Hepatocyte (in vitro differentiated cells): Measurements from ENCODE around the gene MSANTD4. TPM values are rescaled to one million over a fixed set of nuclear protein-coding genes. Genes with fewer than 3 reads are reported as not detected.

Experiments
- DNase-seq: peaks from one replicate; pipeline ENCODE4 v3.0.0-alpha.2; 2016; ENCODE audit warnings: low spot score
- H2AFZ ChIP-seq: fragments of 200-600 bp; sonication (generic); 2 replicates; pipeline ENCODE4 v1.6.0; 2016; ENCODE audit warnings: antibody characterized with exemption, mild to moderate bottlenecking
- H3K27ac ChIP-seq: fragments of 200-600 bp; sonication (generic); 2 replicates; pipeline ENCODE4 v1.5.1; 2016; ENCODE audit warnings: mild to moderate bottlenecking
- H3K27me3 ChIP-seq: fragments of 200-600 bp; sonication (generic); 2 replicates; pipeline ENCODE4 v1.6.1; 2016
- H3K36me3 ChIP-seq: fragments of 200-600 bp; sonication (generic); replicated peaks from 2 replicates; pipeline ENCODE4 v1.5.1; 2016; ENCODE audit warnings: low read depth; ENCODE audit not compliant: insufficient read depth
- H3K4me1 ChIP-seq: fragments of 200-600 bp; sonication (generic); 2 replicates; pipeline ENCODE4 v1.5.1; 2016; ENCODE audit warnings: mild to moderate bottlenecking, moderate library complexity; ENCODE audit not compliant: insufficient read depth
- H3K4me2 ChIP-seq: fragments of 200-600 bp; sonication (generic); 2 replicates; pipeline ENCODE4 v1.6.0; 2016
- H3K4me3 ChIP-seq: fragments of 200-600 bp; sonication (generic); 2 replicates; pipeline ENCODE4 v1.5.1; 2016; ENCODE audit warnings: mild to moderate bottlenecking
- H3K79me2 ChIP-seq: fragments of 200-600 bp; sonication (generic); 2 replicates; pipeline ENCODE4 v1.6.0; 2017; ENCODE audit warnings: mild to moderate bottlenecking
- H3K9me2 ChIP-seq: fragments of 200-600 bp; sonication (generic); replicated peaks from 2 replicates; pipeline ENCODE4 v1.6.0; 2017; ENCODE audit warnings: mild to moderate bottlenecking; ENCODE audit not compliant: insufficient read depth
- H3K9me3 ChIP-seq: fragments of 200-600 bp; sonication (generic); 2 replicates; pipeline ENCODE4 v1.5.1; 2016; ENCODE audit warnings: low read depth, mild to moderate bottlenecking
- H4K20me1 ChIP-seq: fragments of 200-600 bp; sonication (generic); 2 replicates; pipeline ENCODE4 v1.6.0; 2016; ENCODE audit warnings: mild to moderate bottlenecking; ENCODE audit not compliant: insufficient read depth, poor library complexity, severe bottlenecking
- EZH2 ChIP-seq: fragments of 200-600 bp; sonication (generic); IDR thresholded peaks from 2 replicates; pipeline ENCODE4 v1.6.1; 2016; ENCODE audit warnings: antibody characterized with exemption, mild to moderate bottlenecking, borderline replicate concordance
- EZH2phosphoT487 ChIP-seq: fragments of 200-600 bp; sonication (generic); IDR thresholded peaks from one replicate; pipeline ENCODE4 v1.6.1; 2018; ENCODE audit warnings: antibody characterized with exemption, mild to moderate bottlenecking, low read depth, moderate library complexity; ENCODE audit not compliant: unreplicated experiment, severe bottlenecking
- WGBS: methylation state at CpG from one replicate; pipeline ENCODE4 v1.1.6; 2016; ENCODE audit warnings: low lambda C conversion rate; ENCODE audit errors: missing lambda C conversion rate; 5-methylcytosine and 5-hydroxymethylcytosine counted together
- polyA plus RNA-seq: library from polyadenylated mRNA; unstranded; fragments of >200 nt; fragmentation: Nextera tagmentation; extraction: Ambion mirVana; gene quantifications from 2 replicates; pipeline ENCODE4 v1.2.1, GENCODE V29; 2016
- total RNA-seq: library from RNA; depleted of rRNA; stranded (reverse); fragments of >200 nt; gene quantifications from 2 replicates; pipeline ENCODE4 v1.2.3, GENCODE V29; 2014
- TF ChIP-seq, protein P1 (sequence below): fragments of 200-600 bp; sonication (generic); IDR thresholded peaks from 2 replicates; pipeline ENCODE4 v1.5.1; 2016; ENCODE audit warnings: antibody characterized with exemption, mild to moderate bottlenecking; ENCODE audit not compliant: poor library complexity

Gene MSANTD4
- total RNA-seq (29.7 and 32.6 TPM in 2 replicates), polyA plus RNA-seq (7.3 and 8.0 TPM in 2 replicates)

DNA sequence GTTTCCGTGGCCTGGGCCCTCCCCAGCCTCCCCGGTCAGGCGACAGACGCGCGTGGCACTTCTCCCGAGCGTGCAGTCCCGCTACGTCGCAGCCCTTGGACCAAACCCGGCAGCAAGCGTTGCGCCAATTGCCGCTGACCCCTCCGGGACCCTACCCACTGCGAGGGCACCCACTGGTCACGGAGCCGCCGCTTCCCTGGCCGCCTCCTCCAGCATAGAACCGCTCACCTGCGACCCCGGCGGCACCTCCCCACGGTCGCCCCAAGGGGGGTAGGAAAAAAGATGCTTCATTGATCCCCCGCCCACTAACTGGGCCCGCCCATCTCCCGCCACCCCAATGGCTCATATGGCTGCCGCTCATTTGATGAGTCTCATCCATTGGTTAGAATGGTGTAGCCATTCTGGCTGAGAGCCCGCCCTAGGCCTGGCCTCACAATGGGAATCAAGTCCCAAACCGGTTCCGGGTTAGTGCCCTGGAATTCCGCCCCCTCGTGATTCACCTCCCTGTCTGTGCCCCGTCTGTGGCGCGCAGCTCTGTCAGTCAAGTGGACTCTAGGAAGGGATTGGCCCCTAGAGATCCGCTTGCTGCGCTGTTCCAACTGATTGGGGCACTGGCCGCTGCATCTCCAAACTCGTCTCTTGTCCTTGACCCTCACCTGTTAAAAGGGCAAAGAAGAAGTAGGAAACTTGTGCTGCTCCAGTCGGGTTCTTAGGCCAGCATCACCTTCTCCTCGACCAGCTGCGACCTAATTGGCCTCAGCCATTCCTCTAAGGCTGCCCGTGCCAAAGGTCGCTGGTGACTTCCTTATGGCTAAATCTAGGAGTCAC, at the start of gene MSANTD4:
MSANTD4 (minus strand) TSS at position 274 of the 828 bp plus-strand sequence. CDS start 11,323 bp downstream, outside the sequence.
- no peaks in the 10 kb centered on the region for H3K9me2 ChIP-seq
- DNase-seq = peak; percentile 99
- H3K79me2 ChIP-seq = peaks cover 45% of the 10 kb centered on the region
- peak within 1 kb of the TSS; percentile 79 for H2AFZ ChIP-seq
- TF ChIP-seq EZH2 (no peak), EZH2phosphoT487 (no peak)
- TF ChIP-seq, protein P1, sequence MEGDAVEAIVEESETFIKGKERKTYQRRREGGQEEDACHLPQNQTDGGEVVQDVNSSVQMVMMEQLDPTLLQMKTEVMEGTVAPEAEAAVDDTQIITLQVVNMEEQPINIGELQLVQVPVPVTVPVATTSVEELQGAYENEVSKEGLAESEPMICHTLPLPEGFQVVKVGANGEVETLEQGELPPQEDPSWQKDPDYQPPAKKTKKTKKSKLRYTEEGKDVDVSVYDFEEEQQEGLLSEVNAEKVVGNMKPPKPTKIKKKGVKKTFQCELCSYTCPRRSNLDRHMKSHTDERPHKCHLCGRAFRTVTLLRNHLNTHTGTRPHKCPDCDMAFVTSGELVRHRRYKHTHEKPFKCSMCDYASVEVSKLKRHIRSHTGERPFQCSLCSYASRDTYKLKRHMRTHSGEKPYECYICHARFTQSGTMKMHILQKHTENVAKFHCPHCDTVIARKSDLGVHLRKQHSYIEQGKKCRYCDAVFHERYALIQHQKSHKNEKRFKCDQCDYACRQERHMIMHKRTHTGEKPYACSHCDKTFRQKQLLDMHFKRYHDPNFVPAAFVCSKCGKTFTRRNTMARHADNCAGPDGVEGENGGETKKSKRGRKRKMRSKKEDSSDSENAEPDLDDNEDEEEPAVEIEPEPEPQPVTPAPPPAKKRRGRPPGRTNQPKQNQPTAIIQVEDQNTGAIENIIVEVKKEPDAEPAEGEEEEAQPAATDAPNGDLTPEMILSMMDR = no peak
- peaks cover 13% of the 10 kb centered on the region for H3K4me1 ChIP-seq
- peak within 1 kb of the TSS; percentile 63 for H3K4me3 ChIP-seq
- H3K27ac ChIP-seq = peak within 1 kb of the TSS; percentile 81
- H3K36me3 ChIP-seq = no peaks in the 10 kb centered on the region
- no peaks in the 10 kb centered on the region for H4K20me1 ChIP-seq
- no peaks in the 10 kb centered on the region for H3K9me3 ChIP-seq
- no peaks in the 10 kb centered on the region for H3K27me3 ChIP-seq
- 2% methylated on average over 46 of the region's 48 CpGs for WGBS
- H3K4me2 ChIP-seq = peak within 1 kb of the TSS; percentile 85

DNA sequence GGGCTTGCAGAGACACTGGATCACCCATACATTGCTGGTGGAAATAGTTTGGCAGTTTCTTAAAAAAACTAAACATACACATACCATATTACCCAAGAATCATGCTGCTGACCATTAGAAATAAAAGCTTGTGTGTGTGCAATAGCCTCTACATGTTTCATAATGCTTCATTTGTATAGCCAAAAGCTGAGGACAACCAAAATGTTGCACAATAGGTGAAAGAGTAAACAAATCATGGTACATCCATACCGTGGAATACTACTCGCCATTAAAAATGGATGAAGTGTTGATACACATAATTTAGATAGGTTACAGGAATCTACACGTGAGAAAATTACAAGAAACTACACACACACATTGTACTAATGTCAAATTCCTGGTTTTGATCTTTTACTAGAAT, 48.6 kb upstream of the MSANTD4 start:
- H3K9me3 ChIP-seq = no peaks in the 10 kb centered on the region
- H3K9me2 ChIP-seq = no peaks in the 10 kb centered on the region
- H3K36me3 ChIP-seq = no peaks in the 10 kb centered on the region
- H3K79me2 ChIP-seq = peaks cover 9% of the 10 kb centered on the region
- H3K4me1 ChIP-seq = no peaks in the 10 kb centered on the region
- TF ChIP-seq, protein P1 = no peak
- no peak for TF ChIP-seq EZH2
- TF ChIP-seq EZH2phosphoT487 = no peak
- no peaks in the 10 kb centered on the region for H3K27me3 ChIP-seq
- 87% methylated on average over 3 of the region's 3 CpGs for WGBS
- no peak overlapping the region for H3K4me2 ChIP-seq
- H3K4me3 ChIP-seq = no peak overlapping the region
- H2AFZ ChIP-seq = no peak overlapping the region
- H4K20me1 ChIP-seq = no peaks in the 10 kb centered on the region
- no peak for DNase-seq
- no peak overlapping the region for H3K27ac ChIP-seq

DNA sequence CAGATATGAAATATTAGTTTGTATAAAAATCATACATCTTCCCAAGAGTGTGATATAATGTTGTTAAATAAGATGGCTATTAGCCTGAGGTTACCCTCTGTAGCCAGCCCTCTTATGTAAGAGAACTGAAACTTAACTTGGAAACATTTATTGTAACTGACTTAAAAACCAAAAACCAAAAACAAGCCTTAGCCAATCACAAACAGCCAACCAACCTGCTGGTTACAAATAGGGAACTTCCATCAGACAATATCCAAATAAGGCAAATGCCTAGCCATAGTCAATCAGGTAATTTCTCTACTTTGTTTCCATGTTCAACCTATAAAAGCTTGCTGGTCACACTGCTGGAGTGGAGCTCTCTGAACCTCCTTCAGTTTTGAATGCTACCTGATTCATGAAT, 41.0 kb upstream of the MSANTD4 start:
- Histone ChIP-seq H3K4me1 (no peaks in the 10 kb centered on the region), H3K4me2 (no peak overlapping the region), H2AFZ (no peak overlapping the region), H3K79me2 (peaks cover 3% of the 10 kb centered on the region), H3K9me2 (no peaks in the 10 kb centered on the region), H3K36me3 (no peaks in the 10 kb centered on the region), H3K27ac (no peak overlapping the region), H3K4me3 (no peak overlapping the region), H4K20me1 (no peaks in the 10 kb centered on the region), H3K27me3 (no peaks in the 10 kb centered on the region), H3K9me3 (no peaks in the 10 kb centered on the region)
- TF ChIP-seq EZH2 (no peak), EZH2phosphoT487 (no peak)
- TF ChIP-seq, protein P1 = no peak
- DNase-seq = no peak
